GM19324 (cell line): ENCODE results near the gene SPOCK2.

ENCODE experiments used
- ATAC-seq: cut with Tn5 transposase; IDR thresholded peaks from one replicate; pipeline ENCODE4 v1.9.1; 2021; ENCODE audit warnings: mild to moderate bottlenecking, moderate library complexity; ENCODE audit not compliant: unreplicated experiment, low FRiP score

The SPOCK2 gene

DNA sequence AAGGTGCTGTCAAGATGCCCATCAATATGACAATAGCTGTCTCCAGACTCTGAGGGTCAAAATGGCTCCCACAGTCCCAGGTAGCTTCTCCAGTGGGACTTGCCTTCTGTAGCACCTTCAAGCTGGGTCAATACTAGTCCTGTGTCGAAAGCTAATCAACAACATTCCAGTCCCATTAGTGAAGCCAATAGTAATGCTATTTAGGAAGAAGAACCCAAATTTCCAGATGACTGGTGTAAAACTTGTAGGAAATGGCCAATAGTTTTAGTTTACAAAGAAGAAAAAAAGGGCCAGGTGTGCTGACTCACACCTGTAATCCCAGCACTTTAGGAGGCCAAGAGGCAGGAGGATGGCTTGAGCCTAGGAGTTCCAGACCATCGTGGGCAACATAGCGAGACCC is 2.0 kb upstream of the SPOCK2 start:
- no peak for ATAC-seq

DNA sequence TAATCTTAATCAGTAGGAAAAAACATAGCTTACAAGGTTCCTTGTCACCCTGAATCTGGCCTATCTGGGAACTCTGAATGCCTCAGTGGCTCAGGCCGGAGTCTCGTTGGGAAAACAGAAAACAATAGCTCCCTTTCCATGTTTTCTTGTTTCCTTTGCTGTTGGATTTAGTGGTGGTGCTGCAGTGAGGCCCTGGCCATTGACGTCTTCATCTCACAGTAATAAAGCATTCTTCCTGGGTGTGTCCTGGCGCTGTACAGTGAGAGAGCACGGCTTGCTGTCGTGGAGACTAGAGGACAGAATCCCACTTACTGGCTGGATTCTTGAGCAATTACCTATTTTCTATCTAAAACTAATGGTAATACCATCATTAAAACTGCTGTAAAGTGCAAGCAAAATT is 1.3 kb upstream of the SPOCK2 start:
- ATAC-seq, result no peak

DNA sequence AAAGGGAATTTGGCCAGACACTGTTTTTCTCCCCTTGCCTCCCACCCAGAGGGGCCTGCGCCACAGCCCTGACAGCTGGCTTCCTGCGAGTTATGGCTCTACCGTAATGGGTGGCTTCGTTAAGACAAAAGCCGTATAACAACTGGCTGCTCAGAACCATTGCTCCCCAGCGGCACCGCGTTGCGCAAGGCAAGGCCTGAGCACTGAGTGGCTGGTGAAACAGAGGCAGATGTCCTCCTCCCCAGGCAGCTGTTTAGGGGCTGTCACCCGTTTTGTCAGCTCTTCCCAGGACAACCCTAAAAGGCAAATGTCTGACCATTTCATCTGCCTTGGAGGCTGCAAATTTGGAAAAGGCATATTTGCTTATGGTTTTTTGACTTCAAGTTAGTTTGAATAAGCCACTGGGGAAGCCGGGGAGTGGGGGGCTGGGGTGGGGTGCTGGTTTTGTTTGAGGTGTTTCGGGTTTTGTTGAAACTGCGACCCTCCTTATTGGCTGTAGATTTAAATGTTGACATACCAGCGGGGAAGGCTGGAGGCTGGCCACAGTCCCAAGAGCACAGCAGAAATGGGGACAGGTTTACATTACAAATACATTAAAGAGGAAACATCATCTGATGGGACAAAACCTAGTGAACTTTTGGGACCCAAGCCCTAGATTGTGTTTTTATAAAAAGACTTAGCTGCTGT is 681 bp upstream of the SPOCK2 start:
- ATAC-seq, result no peak

DNA sequence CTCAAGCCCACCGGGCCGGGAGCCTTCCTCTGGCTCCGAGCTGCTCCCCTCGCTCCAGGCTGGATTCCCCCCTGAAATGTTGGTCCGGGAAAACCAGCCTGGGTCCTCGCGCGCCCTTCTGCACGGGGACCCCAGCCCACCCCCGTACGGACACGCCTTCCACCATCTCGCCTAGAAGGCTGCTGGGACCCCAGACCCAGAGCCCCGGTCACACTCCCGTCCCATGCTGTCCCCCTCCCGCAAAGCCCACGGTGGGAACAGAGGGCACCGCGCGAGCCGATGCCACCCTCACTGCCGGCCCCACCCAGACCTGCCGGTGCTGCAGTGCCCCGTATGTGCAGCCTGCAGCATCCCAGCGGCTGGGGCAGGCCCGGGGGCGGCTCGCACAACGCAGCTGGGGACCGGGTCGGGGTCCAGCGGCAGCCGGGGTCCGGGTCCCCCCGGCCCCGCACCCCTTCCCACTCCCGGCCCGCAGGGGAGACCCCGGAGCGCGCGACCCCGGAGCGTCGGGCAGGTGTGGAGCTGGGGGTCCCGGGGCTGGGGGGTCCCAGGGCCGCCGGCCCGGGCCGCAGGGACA is 871 bp downstream of the SPOCK2 start:
- ATAC-seq, result no peak

DNA sequence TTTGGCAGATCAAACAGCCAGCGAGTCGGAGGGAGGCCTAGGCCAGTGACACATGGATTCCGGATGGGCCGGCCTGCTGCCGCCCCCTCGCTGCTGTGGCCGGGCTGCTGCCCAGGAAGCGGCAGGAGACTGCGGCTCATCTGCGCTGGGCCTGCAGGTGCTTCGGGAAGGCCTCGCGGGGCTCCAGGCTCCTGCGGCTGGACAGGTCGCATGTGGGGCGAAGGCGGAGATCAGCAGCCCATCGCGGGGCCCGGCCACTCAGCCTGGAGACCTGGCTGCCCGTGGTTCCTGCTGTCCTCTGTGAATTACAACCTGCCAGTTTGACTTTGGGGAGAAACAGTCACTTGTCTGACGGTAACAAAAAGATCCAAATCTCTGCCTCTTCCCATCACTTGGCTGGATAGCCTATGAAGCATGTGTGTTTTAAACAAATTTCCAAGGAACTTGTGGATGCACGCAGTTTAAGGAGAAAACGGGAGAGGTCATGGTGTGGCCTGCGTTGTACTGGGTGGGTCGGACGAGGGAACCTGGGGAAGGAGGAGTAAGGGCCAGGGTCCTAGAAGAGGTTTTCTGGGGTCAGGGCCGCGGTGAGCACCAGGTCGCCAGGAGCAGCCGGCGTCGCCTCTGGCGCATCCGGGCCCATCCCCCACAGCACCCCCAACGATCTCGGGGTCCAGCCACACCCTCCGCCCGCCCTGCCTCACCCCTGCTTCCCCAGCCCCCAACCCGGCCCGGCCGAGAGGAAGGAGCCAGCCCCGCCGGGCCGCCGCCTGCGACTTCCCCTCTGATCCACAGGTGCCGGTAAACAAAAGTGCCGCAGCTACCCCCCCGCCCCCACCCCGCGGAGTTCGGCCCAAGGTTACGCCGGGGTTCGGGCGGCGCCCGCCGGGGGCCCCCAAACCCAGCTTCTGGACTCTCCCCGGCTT is 1.6 kb downstream of the SPOCK2 start:
- no peak for ATAC-seq

DNA sequence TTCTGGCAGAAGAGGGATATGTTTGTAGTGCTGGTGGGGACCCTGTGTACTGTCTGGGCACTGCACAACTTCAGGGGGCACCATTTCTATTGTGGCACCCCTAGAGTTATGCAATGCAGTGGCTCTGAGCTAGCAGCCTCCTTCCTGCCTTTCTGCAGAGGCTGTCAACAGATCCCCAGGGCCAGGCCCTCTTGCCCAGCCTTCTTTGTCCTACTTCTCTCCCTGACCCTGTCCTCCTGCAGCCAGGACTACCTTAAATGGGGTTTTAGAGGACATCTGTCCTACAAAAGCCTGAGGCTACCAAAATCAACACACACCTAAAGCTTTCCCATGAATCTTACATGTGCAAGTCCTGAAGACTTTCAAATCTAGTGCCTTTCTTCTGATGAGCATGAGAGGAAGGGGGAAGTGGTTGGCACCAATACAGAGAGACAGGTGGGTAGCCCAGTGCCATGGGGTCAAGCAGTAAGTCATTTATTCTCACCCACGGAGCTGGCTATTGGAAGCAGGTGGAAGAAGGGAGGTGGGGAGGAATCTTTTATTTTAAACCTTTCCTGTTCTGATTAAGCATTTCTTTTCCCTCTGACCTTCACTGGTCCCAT is 2.4 kb downstream of the SPOCK2 start:
- no peak for ATAC-seq

DNA sequence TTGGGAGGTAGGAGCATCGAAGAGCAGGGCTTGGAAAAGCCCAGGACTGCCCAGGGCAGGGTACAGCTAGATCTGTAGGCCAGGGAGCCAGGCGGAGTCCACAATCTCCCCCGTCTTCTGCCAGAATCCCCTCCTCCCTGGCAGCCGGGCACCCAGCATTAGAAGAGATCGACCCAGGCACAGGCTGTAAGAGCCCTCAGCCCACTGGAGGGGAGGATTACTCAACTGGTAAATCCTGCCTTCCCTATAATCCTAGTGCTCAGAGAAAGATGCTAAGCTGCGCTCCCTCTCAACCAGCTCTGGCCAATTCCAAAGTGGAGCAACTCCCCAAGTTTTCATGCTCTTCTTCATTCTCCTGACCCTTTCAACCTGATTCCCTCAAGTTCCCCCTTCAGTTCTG is 3.2 kb downstream of the SPOCK2 start:
- ATAC-seq, result no peak

DNA sequence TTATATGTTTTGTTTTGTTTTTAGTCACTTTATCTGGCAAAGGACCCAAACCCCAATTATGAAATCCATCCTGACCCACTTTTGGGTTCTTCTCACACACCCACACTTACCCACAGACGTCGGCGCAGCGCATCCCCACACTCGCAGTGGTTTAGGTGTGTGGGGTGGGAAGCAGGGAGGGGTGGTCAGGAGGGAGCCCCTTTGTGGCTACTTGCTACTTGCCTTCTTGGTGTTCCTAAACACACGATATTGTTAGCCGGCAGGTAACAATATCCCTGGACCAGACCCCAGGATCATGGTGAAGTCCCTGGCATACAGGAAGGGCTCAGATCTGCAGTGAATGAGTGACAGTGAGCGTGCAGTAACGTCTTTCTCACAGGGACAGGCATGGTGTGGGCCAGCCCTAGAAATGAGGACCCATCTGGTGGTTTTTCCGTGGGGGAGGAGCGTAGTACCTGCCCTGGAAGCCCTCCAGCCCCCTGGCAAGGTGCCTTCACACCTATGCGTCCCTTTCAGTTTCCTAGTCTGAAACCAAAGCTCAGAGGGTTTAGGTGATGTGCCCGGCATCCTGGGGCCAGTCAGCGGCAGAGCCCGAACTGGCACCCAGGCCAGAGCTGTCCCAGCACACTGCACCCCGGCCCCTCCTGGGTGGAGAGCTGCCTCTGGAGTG is 4.4 kb downstream of the SPOCK2 start:
- no peak for ATAC-seq

DNA sequence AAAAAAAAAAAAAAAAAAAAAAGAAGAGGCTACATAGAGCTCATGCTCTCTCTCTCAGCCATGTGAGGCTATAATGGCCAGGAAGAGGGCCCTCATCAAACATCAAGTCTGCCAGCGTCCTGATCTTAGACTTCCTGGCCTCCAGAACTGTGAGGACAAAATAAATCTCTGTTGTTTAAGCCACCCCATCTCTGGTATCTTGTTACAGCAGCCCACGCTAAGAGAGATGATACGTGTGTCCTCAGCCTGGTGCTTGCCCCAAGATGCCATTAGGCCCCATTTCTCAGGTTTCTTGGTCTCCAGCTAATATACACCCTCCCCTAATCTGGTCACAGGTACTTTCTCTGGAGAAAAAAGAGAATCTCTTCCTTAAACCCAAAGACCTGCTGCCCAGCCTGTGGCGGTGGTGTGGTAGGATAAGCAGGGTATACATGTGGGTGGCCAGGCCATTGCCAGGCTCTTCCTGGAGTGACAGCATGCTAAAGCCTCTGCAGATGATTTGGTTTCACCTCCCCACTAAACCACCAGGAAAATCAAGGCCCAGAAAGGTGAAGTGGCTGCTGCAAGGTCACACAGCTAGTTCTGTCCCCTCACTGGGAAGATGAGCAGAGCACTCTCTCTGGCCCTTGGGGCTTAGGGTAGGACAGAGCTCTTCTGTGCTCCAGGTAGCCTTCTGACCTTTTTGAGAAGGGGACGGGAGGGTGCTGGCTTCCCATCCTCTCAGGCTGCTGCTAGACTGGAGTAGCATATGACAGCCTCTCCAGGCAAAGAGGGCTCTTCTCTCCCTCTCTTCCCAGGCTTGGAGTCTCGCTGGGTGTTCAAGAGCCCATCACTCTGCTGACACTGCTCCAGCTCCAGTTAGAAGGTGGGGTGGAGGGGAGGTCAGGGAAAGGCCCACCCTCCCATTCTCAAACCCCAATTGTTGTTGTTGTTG is 5.2 kb downstream of the SPOCK2 start:
- no peak for ATAC-seq

DNA sequence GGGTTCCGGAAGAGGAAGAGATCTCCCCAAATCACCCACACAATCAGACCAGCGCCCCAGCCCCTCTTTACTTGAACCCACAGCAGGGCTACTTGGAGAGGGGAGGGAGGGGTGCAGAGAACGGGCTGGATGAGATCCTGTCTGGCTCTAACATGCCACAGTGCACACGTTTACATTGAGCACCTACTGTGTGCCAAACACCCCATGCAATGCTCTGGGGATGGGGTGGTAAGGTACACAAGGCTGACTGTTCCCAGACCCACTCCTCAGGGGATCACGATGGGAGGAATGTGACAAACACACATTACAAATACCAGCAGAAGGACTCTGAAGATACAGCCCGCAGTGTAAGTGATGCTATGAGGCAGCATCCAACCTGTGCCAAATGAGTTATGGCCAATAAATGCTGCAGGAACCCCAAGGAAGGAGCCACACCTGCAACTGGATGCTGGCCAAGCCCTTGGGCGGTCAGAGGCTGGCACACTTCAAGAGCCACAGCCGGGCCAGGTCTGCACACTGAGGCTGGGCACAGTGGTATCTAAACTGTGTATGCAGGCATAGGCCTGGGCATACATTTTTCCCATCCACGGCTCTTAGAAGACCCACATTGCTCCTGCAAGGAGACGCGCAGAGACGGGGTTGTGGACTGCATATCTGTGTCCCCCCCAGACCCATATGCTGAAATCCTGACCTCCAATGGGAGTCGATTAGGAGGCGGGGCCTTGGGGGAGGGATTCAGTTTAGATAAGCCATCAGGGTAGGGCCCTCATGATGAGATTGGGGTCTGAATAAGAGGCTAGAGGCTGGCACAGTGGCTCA is 6.4 kb downstream of the SPOCK2 start:
- no peak for ATAC-seq

DNA sequence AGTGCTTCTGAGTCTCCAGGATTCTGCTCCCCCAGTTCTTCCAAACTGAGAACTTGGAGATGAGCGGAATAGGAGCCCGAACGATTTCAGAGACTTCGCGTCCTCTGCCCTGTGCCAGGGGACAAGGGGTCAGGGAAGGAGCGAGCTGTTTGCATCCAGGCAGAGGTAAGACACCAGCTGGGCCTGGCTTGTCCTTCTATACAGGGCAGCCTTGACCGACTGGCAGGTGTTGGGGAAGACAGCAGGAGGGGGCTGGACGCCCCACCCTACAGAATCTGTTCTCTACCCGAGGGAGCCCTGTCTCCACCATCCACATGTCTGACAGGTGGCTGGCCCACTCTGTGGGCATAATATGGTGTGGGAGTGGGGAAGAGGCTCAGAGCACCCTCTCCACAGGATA is 7.1 kb downstream of the SPOCK2 start:
- ATAC-seq, result no peak

DNA sequence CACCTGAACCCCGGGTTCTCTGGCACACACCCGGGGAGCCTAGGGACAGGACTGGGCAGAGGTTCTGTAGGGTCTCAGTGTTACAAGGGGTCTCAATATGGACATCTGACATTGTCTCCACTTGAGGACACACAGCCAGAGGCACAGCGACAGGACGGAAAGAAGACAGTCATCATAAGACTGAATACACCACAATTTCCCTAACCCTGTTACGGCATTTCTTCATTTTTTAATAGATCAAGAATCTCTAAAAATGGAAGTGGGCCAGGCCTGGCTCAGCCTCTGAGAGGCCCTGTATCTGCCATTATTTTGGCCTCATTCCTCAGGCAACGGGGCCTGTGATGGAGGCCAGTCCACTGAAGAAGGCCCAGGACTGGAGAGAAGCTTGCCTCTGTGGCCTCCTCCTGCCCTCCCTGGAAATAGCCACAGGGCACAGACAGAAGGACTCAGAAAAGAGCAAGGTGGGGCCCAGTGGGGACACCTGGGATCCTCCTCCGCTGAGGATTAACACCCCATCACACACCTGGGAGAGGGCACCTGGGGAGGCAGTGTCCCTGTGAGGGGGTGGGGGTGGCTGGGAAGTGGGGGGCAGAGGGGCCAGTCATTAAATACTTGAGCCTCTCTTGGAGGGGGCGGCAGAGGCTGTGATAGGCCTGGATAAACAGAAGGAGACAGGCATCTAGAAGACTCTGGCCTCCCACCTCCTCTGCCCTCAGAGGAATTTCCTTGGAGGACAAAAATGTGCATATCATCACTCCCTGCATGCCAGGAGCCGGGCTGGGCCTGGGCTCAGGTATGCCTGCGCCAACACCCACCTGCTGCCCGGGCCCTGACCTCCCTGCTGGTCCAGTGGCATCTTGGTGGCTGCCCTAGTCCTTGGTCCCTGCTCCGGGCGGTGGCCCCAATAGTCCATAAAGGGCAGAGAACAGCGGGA is 8.0 kb downstream of the SPOCK2 start:
- no peak for ATAC-seq

DNA sequence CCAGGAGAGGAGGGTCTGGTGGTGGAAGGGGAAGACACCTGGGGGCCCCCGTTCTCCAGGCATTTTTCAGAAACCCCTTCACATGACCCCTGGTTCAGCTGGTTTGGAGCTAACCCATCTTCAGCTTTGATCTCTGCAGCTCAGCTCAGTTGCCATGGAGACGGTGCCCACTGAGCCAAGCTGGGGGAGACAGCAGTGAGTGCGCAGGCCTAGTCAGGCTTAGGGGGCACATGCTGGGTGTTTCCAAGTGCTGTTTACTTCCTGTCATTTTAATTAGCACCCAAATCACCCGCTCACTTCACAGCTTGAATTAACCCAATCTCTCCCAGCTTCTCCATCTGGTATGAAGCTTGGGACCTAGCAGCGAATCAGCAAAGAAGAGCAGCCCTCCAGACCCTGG is 9.0 kb downstream of the SPOCK2 start:
- no peak for ATAC-seq

DNA sequence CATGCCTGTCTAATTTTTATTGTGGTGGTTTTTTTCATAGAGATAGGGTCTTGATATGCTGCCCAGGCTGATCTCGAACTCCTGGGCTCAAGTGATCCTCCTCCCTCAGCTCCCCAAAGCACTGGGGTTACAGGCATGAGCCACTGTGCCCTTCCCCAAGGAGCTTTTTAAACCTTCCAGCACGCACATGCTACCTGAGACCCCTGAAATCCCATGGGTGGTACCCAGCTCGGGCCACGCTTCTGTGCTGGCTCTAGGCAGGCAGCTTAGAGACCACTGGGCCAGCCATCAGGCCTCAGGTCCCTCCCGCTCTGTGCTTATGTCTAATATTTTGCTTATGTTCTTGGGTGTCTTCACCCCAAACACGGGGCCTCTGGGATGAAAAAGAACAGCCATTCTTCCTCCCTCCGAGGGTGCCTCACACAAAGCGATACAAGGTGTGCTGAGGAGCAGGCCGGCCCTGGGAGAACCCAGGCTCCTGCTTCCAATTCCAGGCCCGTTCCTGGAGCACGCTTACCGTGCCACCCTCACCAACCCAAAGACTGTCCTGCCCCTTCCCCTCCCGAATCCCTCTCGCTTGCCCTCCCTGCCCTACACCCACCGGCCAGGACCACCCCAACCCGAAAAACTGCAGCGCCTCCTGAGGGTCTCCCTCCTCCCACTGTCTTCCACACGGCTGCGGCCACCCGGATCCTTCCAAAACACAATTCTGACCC is 10.9 kb downstream of the SPOCK2 start:
- no peak for ATAC-seq

DNA sequence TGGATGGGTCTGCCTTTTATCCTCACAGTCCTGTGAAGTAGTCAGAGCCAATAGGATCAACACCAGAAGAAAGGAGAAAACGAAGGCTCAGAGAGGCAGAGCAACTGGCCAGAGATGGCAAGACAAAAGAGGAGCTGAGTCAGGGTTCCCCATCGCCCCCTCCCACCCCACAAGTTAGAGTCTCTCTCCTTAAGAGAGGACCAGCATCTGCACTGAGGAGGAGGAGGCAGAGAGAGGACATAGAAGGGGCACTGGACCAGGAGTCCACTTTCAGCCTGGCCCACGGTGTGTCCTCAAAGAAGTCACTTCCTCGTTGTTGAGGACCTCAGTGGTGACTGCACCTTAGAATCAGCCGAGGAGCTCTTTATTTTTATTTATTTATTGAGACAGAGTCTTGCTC is 11.6 kb downstream of the SPOCK2 start:
- no peak for ATAC-seq

DNA sequence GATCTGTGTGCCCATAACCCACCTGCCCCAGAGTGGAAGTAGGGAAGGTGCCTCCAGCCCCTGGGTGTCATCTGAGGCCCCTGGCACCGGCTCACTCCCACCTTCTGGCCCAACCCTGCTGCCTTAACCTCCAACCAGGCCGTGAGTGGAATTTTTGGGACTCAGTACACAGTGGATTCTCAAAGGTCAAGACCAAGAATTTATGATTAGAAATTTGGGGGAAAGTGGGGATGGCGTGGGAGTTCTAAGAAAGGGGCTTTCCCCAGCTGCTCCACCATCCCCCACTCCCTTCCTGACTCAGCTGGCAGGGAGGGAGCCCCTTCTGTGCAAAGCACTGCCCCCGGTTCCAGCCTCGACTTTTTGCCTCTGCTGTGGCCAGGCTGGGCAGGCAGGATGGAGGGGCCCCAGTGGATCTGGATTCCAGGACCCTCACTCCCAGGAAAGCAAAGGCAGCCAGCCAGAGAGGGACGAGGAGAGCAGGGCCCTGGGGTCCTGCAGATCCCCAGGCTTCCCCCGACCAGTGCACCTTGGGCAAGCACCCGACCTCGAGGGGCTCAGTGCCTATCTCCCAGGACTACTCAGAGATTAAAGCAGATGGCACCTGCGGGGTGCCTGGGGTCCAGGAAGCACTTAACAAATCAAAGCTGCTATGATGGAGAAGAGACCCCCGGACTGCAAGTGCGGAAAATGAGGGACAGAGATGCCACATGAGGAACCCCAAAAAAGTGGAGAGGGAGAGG is 12.8 kb downstream of the SPOCK2 start:
- ATAC-seq, result no peak
